Measurements from ENCODE around the gene P2RY8.

The P2RY8 gene

DNA sequence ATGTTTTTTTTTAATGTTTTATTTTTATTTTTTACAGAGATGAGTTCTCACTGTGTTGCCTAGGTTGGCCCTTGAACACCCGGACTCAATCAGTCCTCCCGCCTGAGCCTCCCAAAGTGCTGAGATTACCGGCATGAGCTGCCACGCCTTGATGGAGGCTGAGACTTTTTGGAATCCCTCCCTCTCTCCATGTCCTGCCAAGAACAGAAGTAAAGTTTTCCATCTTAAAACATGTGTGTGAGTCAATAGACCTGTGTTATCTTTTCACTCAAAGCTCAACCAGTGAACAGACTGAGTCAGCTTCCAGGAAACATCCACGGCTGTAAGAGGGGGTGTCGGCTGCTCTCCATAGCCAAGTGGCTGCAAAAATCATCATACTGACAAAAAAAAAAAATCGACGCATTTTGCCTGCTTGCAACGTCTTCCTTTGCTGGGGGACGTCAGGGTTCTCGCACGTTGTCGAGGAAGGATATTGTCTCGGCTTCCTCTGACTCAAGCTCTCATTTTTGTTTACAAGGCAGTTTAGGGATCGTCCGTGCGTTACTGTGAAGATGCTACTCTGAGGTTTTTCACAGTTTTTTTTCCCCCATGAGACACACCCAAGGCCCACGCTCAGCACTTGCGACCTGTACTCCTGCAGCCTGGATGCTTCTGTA is 74.3 kb downstream of the P2RY8 start:
- no peaks in the 10 kb centered on the region for H3K9me3 ChIP-seq (ENCODE audit: control insufficient read depth, insufficient read depth, low read depth, low read length)
- H3K9ac ChIP-seq (ENCODE audit: low read length), result no peak overlapping the region
- H3K4me1 ChIP-seq (ENCODE audit: control insufficient read depth, insufficient read depth, low read length), result peaks cover 4% of the 10 kb centered on the region; the same call in 1 of the 2 replicates
- peaks cover 54% of the 10 kb centered on the region for H3K27me3 ChIP-seq (ENCODE audit: control insufficient read depth, insufficient read depth, low read length)
- no peak overlapping the region for H3K4me3 ChIP-seq (ENCODE audit: low read depth, low read length)
- H3K27ac ChIP-seq (ENCODE audit: low read depth, low read length), result no peak overlapping the region
- H3K36me3 ChIP-seq (ENCODE audit: control insufficient read depth, insufficient read depth, low read length), result no peaks in the 10 kb centered on the region

DNA sequence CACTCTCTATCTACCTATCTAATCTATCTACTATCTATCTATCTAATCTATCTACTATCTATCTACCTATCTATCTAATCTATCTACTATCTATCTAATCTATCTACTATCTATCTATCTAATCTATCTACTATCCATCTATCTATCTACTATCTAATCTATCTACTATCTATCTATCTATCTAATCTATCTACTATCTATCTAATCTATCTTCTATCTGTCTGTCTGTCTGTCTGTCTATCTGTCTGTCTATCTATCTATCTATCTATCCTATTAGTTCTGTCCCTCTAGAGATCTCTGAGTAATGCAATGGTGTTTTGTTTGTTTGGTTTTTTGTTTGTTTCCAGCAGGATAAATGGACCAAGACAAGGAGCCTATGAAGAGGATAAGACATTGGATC is 74.9 kb downstream of the P2RY8 start:
- Histone ChIP-seq H3K4me1 (ENCODE audit: control insufficient read depth, insufficient read depth, low read length) (peaks cover 4% of the 10 kb centered on the region; the same call in 1 of the 2 replicates), H3K36me3 (ENCODE audit: control insufficient read depth, insufficient read depth, low read length) (no peaks in the 10 kb centered on the region), H3K9me3 (ENCODE audit: control insufficient read depth, insufficient read depth, low read depth, low read length) (no peaks in the 10 kb centered on the region), H3K4me3 (ENCODE audit: low read depth, low read length) (no peak overlapping the region), H3K9ac (ENCODE audit: low read length) (no peak overlapping the region), H3K27me3 (ENCODE audit: control insufficient read depth, insufficient read depth, low read length) (peaks cover 48% of the 10 kb centered on the region), H3K27ac (ENCODE audit: low read depth, low read length) (no peak overlapping the region)

- Histone ChIP-seq H3K27ac (ENCODE audit: low read depth, low read length) (no peak overlapping the region), H3K9me3 (ENCODE audit: control insufficient read depth, insufficient read depth, low read depth, low read length) (no peaks in the 10 kb centered on the region), H3K4me1 (ENCODE audit: control insufficient read depth, insufficient read depth, low read length) (no peaks in the 10 kb centered on the region), H3K36me3 (ENCODE audit: control insufficient read depth, insufficient read depth, low read length) (no peaks in the 10 kb centered on the region), H3K9ac (ENCODE audit: low read length) (no peak overlapping the region), H3K4me3 (ENCODE audit: low read depth, low read length) (no peak overlapping the region), H3K27me3 (ENCODE audit: control insufficient read depth, insufficient read depth, low read length) (no peaks in the 10 kb centered on the region)
Observed at GRCh38 chrX:1455948-1456280, 81.1 kb downstream of the P2RY8 start.

- H3K9me3 ChIP-seq (ENCODE audit: control insufficient read depth, insufficient read depth, low read depth, low read length), result peaks cover 10% of the 10 kb centered on the region
- H3K9ac ChIP-seq (ENCODE audit: low read length), result no peak overlapping the region
- H3K4me1 ChIP-seq (ENCODE audit: control insufficient read depth, insufficient read depth, low read length), result no peaks in the 10 kb centered on the region
- H3K27ac ChIP-seq (ENCODE audit: low read depth, low read length), result no peak overlapping the region
- peak overlapping the region; percentile 29; the same call in 1 of the 2 replicates for H3K4me3 ChIP-seq (ENCODE audit: low read depth, low read length)
- no peaks in the 10 kb centered on the region for H3K27me3 ChIP-seq (ENCODE audit: control insufficient read depth, insufficient read depth, low read length)
- peaks cover 5% of the 10 kb centered on the region; the same call in 1 of the 2 replicates for H3K36me3 ChIP-seq (ENCODE audit: control insufficient read depth, insufficient read depth, low read length)
Observed at GRCh38 chrX:1453951-1454785, 82.8 kb downstream of the P2RY8 start.

- peaks cover 18% of the 10 kb centered on the region for H3K9me3 ChIP-seq (ENCODE audit: control insufficient read depth, insufficient read depth, low read depth, low read length)
- no peak overlapping the region; the same call in 1 of the 2 replicates for H3K27ac ChIP-seq (ENCODE audit: low read depth, low read length)
Observed at GRCh38 chrX:1453395-1453783, 83.6 kb downstream of the P2RY8 start.

GRCh38 chrX:1452516-1453394 is 84.2 kb downstream of the P2RY8 start, which contains the start of gene ASMTL:
Gene ASMTL (minus strand): TSS chrX:1452909. CDS start chrX:1452840, 69 bp downstream.
- H3K4me3 ChIP-seq (ENCODE audit: low read depth, low read length), result peak within 1 kb of the TSS; percentile 94
- H3K9me3 ChIP-seq (ENCODE audit: control insufficient read depth, insufficient read depth, low read depth, low read length), result peaks cover 23% of the 10 kb centered on the region
- H3K36me3 ChIP-seq (ENCODE audit: control insufficient read depth, insufficient read depth, low read length), result peaks cover 18% of the 10 kb centered on the region
- peak within 1 kb of the TSS; percentile 84; the same call in 1 of the 2 replicates for H3K27ac ChIP-seq (ENCODE audit: low read depth, low read length)
- no peaks in the 10 kb centered on the region for H3K4me1 ChIP-seq (ENCODE audit: control insufficient read depth, insufficient read depth, low read length)
- peak within 1 kb of the TSS; percentile 87 for H3K9ac ChIP-seq (ENCODE audit: low read length)
- no peaks in the 10 kb centered on the region for H3K27me3 ChIP-seq (ENCODE audit: control insufficient read depth, insufficient read depth, low read length)

More at GRCh38 chrX:1453395-1453783, 83.6 kb downstream of the P2RY8 start:
- Histone ChIP-seq H3K27me3 (ENCODE audit: control insufficient read depth, insufficient read depth, low read length) (no peaks in the 10 kb centered on the region), H3K4me1 (ENCODE audit: control insufficient read depth, insufficient read depth, low read length) (no peaks in the 10 kb centered on the region), H3K4me3 (ENCODE audit: low read depth, low read length) (peak overlapping the region; percentile 85), H3K36me3 (ENCODE audit: control insufficient read depth, insufficient read depth, low read length) (peaks cover 12% of the 10 kb centered on the region), H3K9ac (ENCODE audit: low read length) (peak overlapping the region; percentile 65)

DNA sequence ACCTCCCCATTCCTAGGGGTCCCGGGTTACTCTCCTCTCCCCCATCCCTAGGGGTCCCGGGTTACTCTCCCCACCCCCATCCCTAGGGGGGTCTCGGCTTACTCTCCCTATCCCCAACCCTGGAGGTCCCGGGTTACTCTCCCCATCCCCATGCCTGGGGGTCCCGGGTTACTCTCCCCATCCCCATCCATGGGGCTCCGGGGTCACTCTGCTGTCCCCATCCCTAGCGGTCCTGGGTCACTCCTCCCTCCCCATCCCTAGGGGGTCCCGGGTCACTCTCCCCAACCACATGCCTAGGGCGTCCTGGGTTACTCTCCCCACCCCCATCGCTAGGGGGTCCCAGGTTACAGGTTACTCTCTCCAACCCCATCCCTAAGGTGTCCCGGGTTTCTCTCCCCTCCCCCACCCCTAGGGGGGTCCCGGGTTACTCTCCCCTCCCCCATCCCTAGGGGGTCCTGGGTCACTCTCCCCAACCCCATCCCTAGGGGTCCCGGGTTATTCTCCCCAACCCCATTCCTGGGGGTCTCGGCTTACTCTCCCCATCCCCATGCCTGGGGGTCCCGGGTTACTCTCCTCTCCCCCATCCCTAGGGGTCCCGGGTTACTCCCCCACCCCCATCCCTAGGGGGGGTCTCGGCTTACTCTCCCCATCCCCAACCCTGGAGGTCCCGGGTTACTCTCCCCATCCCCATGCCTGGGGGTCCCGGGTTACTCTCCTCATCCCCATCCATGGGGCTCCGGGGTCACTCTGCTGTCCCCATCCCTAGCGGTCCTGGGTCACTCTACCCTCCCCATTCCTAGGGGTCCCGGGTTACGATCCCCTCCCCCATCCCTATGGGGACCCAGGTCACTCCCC is 85.1 kb downstream of the P2RY8 start:
- Histone ChIP-seq H3K36me3 (ENCODE audit: control insufficient read depth, insufficient read depth, low read length) (peaks cover 26% of the 10 kb centered on the region), H3K4me3 (ENCODE audit: low read depth, low read length) (peak overlapping the region; percentile 94), H3K27ac (ENCODE audit: low read depth, low read length) (peak overlapping the region; percentile 84; the same call in 1 of the 2 replicates), H3K9me3 (ENCODE audit: control insufficient read depth, insufficient read depth, low read depth, low read length) (peaks cover 30% of the 10 kb centered on the region), H3K9ac (ENCODE audit: low read length) (peak overlapping the region; percentile 87), H3K4me1 (ENCODE audit: control insufficient read depth, insufficient read depth, low read length) (no peaks in the 10 kb centered on the region), H3K27me3 (ENCODE audit: control insufficient read depth, insufficient read depth, low read length) (no peaks in the 10 kb centered on the region)

- Histone ChIP-seq H3K9me3 (ENCODE audit: control insufficient read depth, insufficient read depth, low read depth, low read length) (peaks cover 30% of the 10 kb centered on the region), H3K27ac (ENCODE audit: low read depth, low read length) (no peak overlapping the region), H3K36me3 (ENCODE audit: control insufficient read depth, insufficient read depth, low read length) (peaks cover 26% of the 10 kb centered on the region), H3K4me1 (ENCODE audit: control insufficient read depth, insufficient read depth, low read length) (no peaks in the 10 kb centered on the region), H3K4me3 (ENCODE audit: low read depth, low read length) (peak overlapping the region; percentile 94), H3K27me3 (ENCODE audit: control insufficient read depth, insufficient read depth, low read length) (no peaks in the 10 kb centered on the region), H3K9ac (ENCODE audit: low read length) (no peak overlapping the region)
Observed at GRCh38 chrX:1451251-1451660, 85.7 kb downstream of the P2RY8 start.

DNA sequence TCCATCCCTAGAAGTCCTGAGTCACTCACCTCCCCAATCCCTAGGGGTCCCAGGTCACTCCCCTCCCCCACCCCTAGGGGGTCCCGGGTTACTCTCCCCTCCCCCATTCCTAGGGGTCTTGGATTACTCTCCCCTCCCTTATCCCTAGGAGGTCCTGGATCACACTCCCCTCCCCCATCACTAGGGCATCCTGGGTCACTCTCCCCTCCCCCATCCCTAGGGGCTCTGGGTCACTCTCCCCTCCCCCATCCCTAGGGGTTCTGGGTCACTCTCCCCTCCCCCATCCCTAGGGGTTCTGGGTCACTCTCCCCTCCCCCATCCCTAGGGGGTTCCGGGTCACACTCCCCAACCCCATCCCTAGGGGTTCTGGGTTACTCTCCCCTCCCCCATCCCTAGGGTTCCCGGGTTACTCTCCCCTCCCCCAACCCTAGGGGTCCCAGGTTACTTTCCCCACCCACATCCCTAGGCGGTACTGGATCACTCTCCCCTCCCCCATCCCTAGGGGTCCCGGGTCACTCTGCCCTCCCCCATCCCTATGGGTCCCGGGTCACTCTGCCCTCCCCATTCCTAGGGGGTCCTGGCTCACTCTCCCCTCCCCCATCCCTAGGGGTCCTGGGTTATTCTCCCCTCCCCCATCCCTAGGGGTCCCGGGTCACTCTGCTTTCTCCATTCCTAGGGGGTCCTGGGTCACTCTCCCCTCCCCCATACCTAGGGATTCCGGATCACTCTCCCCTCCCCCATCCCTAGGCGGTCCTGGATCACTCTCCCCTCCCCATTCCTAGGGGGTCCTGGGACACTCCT is 86.4 kb downstream of the P2RY8 start:
- peaks cover 30% of the 10 kb centered on the region for H3K9me3 ChIP-seq (ENCODE audit: control insufficient read depth, insufficient read depth, low read depth, low read length)
- no peaks in the 10 kb centered on the region for H3K27me3 ChIP-seq (ENCODE audit: control insufficient read depth, insufficient read depth, low read length)
- H3K36me3 ChIP-seq (ENCODE audit: control insufficient read depth, insufficient read depth, low read length), result peaks cover 29% of the 10 kb centered on the region
- no peak overlapping the region for H3K27ac ChIP-seq (ENCODE audit: low read depth, low read length)
- H3K9ac ChIP-seq (ENCODE audit: low read length), result no peak overlapping the region
- H3K4me3 ChIP-seq (ENCODE audit: low read depth, low read length), result 0 out of 2 replicates have a peak overlapping the region, but pooled peaks have one; percentile 7
- H3K4me1 ChIP-seq (ENCODE audit: control insufficient read depth, insufficient read depth, low read length), result no peaks in the 10 kb centered on the region
